ENCODE data around the gene CHST1. TPM values are rescaled to one million over a fixed set of nuclear protein-coding genes. Genes with fewer than 3 reads are reported as not detected.
A peak's percentile ranks its signal among the peaks of the same experiment; 100 is the strongest.

Gene CHST1
- total RNA-seq, 1 donor from 2014 or later = 0.88 TPM

DNA sequence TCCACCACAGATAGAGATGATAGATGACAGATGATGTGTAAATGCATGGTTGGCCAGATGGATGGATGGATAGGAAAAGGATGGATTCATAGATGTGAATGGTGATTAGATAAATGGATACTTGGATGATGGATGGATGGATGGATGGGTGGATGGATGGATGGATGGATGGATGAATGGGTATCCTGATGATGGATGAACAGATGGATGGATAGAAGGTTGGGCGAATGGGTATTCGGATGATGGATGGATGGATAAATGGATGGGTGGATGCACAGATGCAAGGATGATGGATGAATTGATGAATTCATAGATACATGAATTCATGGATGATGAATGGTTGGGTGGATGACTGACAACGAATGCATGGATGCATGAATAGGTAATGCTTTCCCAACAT lies 56.1 kb downstream of the CHST1 start:
- TF ChIP-seq, protein P1, sequence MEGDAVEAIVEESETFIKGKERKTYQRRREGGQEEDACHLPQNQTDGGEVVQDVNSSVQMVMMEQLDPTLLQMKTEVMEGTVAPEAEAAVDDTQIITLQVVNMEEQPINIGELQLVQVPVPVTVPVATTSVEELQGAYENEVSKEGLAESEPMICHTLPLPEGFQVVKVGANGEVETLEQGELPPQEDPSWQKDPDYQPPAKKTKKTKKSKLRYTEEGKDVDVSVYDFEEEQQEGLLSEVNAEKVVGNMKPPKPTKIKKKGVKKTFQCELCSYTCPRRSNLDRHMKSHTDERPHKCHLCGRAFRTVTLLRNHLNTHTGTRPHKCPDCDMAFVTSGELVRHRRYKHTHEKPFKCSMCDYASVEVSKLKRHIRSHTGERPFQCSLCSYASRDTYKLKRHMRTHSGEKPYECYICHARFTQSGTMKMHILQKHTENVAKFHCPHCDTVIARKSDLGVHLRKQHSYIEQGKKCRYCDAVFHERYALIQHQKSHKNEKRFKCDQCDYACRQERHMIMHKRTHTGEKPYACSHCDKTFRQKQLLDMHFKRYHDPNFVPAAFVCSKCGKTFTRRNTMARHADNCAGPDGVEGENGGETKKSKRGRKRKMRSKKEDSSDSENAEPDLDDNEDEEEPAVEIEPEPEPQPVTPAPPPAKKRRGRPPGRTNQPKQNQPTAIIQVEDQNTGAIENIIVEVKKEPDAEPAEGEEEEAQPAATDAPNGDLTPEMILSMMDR (IDR thresholded peaks at IDR 0.05; ENCODE audit: insufficient read depth, low read length, poor library complexity, severe bottlenecking) = no peak
- no peak overlapping the region for H3K4me3 ChIP-seq (ENCODE audit: low read depth, low read length)
- no peaks in the 10 kb centered on the region for H3K36me3 ChIP-seq (ENCODE audit: control insufficient read depth, insufficient read depth, low read length)
- H3K27me3 ChIP-seq (ENCODE audit: control insufficient read depth, insufficient read depth, low read length) = peaks cover 6% of the 10 kb centered on the region
- DNase-seq (ENCODE audit: low read depth) = no peak

DNA sequence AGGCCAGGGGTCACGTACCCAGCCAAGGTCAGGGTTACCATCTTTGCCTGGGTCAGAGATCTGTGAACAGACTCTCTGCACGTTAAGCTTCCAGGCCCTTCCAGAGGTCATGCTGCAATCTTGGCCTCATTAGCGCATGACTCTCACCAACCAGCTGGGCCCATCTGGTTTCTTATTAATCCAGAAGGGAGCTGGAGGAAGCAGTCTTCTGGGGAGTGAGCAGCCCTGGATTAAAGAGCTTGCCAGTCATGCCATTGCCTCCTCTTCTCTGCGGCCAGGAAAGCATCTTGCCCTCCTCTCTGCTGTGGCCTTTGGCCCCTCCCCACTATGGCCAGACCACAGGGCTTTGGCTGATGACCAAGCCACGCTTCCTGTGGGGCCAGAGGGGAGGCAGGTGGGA lies 57.4 kb downstream of the CHST1 start:
- Histone ChIP-seq H3K27me3 (ENCODE audit: control insufficient read depth, insufficient read depth, low read length) (peaks cover 6% of the 10 kb centered on the region), H3K4me3 (ENCODE audit: low read depth, low read length) (no peak overlapping the region), H3K36me3 (ENCODE audit: control insufficient read depth, insufficient read depth, low read length) (no peaks in the 10 kb centered on the region)
- peak; percentile 4 for DNase-seq (ENCODE audit: low read depth)
- TF ChIP-seq, protein P1 (IDR thresholded peaks at IDR 0.05; ENCODE audit: insufficient read depth, low read length, poor library complexity, severe bottlenecking) = no peak

DNA sequence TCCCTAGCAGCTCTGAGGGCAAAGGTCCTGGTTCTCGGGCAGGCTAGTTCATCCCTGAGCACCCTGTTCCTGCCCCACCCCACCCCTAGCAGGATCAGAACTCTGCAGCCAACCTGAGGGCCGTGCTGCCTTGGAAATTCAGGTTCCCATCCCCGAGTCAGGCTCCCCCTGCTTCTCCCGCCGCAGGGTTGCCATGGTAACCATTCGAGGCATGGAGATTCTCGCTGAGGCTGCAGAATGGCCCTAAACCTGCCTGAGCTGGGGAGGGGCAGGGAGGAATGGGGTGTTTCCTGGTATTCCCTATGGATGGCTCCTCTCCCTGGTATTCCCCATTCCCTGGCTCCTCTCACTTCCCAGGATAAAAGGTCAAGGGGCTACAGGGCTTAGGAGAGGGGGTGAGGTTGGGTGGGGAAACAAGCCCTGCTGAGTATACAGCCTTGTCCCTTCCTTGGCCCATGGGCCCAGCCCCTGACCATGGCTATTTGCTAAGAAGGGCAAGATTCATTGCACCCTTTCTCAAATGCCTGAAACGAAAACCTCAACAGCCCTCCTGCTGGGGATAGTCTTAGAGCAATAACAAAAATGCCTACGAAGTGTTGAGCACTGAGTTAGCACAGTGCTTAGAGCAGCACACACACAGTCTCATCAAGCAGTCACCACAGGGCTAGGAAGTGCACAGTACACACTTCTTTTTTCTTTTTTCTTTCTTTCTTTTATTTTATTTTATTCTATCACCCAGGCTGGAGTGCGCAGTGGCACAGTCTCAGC lies 58.7 kb downstream of the CHST1 start:
- Histone ChIP-seq H3K4me3 (ENCODE audit: low read depth, low read length) (no peak overlapping the region), H3K27me3 (ENCODE audit: control insufficient read depth, insufficient read depth, low read length) (peaks cover 3% of the 10 kb centered on the region), H3K36me3 (ENCODE audit: control insufficient read depth, insufficient read depth, low read length) (no peaks in the 10 kb centered on the region)
- DNase-seq (ENCODE audit: low read depth) = no peak
- TF ChIP-seq, protein P1 (IDR thresholded peaks at IDR 0.05; ENCODE audit: insufficient read depth, low read length, poor library complexity, severe bottlenecking) = no peak

DNA sequence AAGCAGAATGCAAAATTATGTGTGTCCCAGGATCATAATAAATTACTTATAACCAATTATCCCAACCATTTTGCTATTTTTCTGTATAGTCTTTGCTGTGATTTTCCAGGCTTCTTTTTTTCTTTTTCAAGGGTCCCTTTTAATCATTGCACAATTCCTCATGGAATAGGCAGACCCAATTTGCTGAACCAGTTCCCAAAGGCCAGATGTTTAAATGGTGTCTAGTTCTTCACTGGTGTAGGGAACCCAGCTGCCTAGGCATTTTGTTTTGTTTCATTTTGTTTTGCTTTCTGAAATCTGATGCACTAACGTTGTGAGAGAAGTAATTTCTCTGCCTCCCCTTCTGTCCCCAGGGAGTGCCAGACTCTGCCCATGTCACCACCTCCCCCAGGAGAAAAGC lies 60.4 kb downstream of the CHST1 start:
- DNase-seq (ENCODE audit: low read depth) = no peak
- no peak overlapping the region for H3K4me3 ChIP-seq (ENCODE audit: low read depth, low read length)
- no peaks in the 10 kb centered on the region for H3K36me3 ChIP-seq (ENCODE audit: control insufficient read depth, insufficient read depth, low read length)
- H3K27me3 ChIP-seq (ENCODE audit: control insufficient read depth, insufficient read depth, low read length) = peaks cover 3% of the 10 kb centered on the region
- TF ChIP-seq, protein P1 (IDR thresholded peaks at IDR 0.05; ENCODE audit: insufficient read depth, low read length, poor library complexity, severe bottlenecking) = no peak

DNA sequence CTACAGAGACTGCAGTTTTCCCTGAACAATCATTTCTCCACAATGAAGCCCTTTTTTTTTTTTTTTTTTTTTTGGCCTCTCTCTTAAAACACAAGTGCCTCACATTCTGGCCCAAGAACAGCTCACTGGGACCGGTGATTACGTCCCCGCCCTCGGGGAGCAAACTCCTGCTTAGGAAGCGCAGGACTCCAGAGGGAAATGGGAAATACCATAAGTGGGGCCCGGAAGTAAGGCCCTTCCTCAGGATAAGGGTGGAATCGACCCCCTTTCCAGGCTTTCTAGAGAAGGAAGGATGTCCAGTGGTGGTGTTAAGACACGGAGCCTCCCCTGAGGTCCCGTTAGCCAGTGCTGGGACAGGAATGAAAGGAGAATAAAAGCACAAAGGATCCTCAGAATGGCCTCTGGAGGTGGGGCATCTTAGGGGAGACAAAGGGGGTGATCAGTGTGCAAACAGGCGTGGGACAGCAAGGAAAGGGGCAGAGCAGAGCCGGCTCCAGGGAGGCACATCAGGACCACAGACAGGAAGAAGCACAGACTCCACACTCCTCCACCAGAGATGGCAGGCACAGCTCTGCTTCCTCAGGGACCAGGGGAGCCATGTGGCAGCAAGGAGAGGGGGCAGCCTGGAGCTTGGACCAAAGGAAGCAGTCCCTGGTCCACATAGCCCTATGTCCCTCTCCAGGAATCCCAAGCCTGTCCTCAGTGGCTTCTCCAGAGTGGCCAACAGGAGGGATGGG lies 61.3 kb downstream of the CHST1 start:
- no peak overlapping the region for H3K4me3 ChIP-seq (ENCODE audit: low read depth, low read length)

More for the DNA sequence above, 61.3 kb downstream of the CHST1 start:
- Histone ChIP-seq H3K27me3 (ENCODE audit: control insufficient read depth, insufficient read depth, low read length) (peaks cover 3% of the 10 kb centered on the region), H3K36me3 (ENCODE audit: control insufficient read depth, insufficient read depth, low read length) (no peaks in the 10 kb centered on the region)
- TF ChIP-seq, protein P1 (IDR thresholded peaks at IDR 0.05; ENCODE audit: insufficient read depth, low read length, poor library complexity, severe bottlenecking) = no peak
- DNase-seq (ENCODE audit: low read depth) = no peak
